Hepatocyte (in vitro differentiated cells): Measurements from ENCODE around the gene GNPAT. TPM values are rescaled to one million over a fixed set of nuclear protein-coding genes. Genes with fewer than 3 reads are reported as not detected.

Experiments
- DNase-seq: peaks from one replicate; pipeline ENCODE4 v3.0.0-alpha.2; 2016; ENCODE audit warnings: low spot score
- H2AFZ ChIP-seq: fragments of 200-600 bp; sonication (generic); 2 replicates; pipeline ENCODE4 v1.6.0; 2016; ENCODE audit warnings: antibody characterized with exemption, mild to moderate bottlenecking
- H3K27ac ChIP-seq: fragments of 200-600 bp; sonication (generic); 2 replicates; pipeline ENCODE4 v1.5.1; 2016; ENCODE audit warnings: mild to moderate bottlenecking
- H3K27me3 ChIP-seq: fragments of 200-600 bp; sonication (generic); 2 replicates; pipeline ENCODE4 v1.6.1; 2016
- H3K36me3 ChIP-seq: fragments of 200-600 bp; sonication (generic); replicated peaks from 2 replicates; pipeline ENCODE4 v1.5.1; 2016; ENCODE audit warnings: low read depth; ENCODE audit not compliant: insufficient read depth
- H3K4me1 ChIP-seq: fragments of 200-600 bp; sonication (generic); 2 replicates; pipeline ENCODE4 v1.5.1; 2016; ENCODE audit warnings: mild to moderate bottlenecking, moderate library complexity; ENCODE audit not compliant: insufficient read depth
- H3K4me2 ChIP-seq: fragments of 200-600 bp; sonication (generic); 2 replicates; pipeline ENCODE4 v1.6.0; 2016
- H3K4me3 ChIP-seq: fragments of 200-600 bp; sonication (generic); 2 replicates; pipeline ENCODE4 v1.5.1; 2016; ENCODE audit warnings: mild to moderate bottlenecking
- H3K79me2 ChIP-seq: fragments of 200-600 bp; sonication (generic); 2 replicates; pipeline ENCODE4 v1.6.0; 2017; ENCODE audit warnings: mild to moderate bottlenecking
- H3K9me2 ChIP-seq: fragments of 200-600 bp; sonication (generic); replicated peaks from 2 replicates; pipeline ENCODE4 v1.6.0; 2017; ENCODE audit warnings: mild to moderate bottlenecking; ENCODE audit not compliant: insufficient read depth
- H3K9me3 ChIP-seq: fragments of 200-600 bp; sonication (generic); 2 replicates; pipeline ENCODE4 v1.5.1; 2016; ENCODE audit warnings: low read depth, mild to moderate bottlenecking
- H4K20me1 ChIP-seq: fragments of 200-600 bp; sonication (generic); 2 replicates; pipeline ENCODE4 v1.6.0; 2016; ENCODE audit warnings: mild to moderate bottlenecking; ENCODE audit not compliant: insufficient read depth, poor library complexity, severe bottlenecking
- EZH2 ChIP-seq: fragments of 200-600 bp; sonication (generic); IDR thresholded peaks from 2 replicates; pipeline ENCODE4 v1.6.1; 2016; ENCODE audit warnings: antibody characterized with exemption, mild to moderate bottlenecking, borderline replicate concordance
- EZH2phosphoT487 ChIP-seq: fragments of 200-600 bp; sonication (generic); IDR thresholded peaks from one replicate; pipeline ENCODE4 v1.6.1; 2018; ENCODE audit warnings: antibody characterized with exemption, mild to moderate bottlenecking, low read depth, moderate library complexity; ENCODE audit not compliant: unreplicated experiment, severe bottlenecking
- WGBS: methylation state at CpG from one replicate; pipeline ENCODE4 v1.1.6; 2016; ENCODE audit warnings: low lambda C conversion rate; ENCODE audit errors: missing lambda C conversion rate; 5-methylcytosine and 5-hydroxymethylcytosine counted together
- polyA plus RNA-seq: library from polyadenylated mRNA; unstranded; fragments of >200 nt; fragmentation: Nextera tagmentation; extraction: Ambion mirVana; gene quantifications from 2 replicates; pipeline ENCODE4 v1.2.1, GENCODE V29; 2016
- total RNA-seq: library from RNA; depleted of rRNA; stranded (reverse); fragments of >200 nt; gene quantifications from 2 replicates; pipeline ENCODE4 v1.2.3, GENCODE V29; 2014
- TF ChIP-seq, protein P1 (sequence below): fragments of 200-600 bp; sonication (generic); IDR thresholded peaks from 2 replicates; pipeline ENCODE4 v1.5.1; 2016; ENCODE audit warnings: antibody characterized with exemption, mild to moderate bottlenecking; ENCODE audit not compliant: poor library complexity

Gene GNPAT
- total and polyA plus RNA-seq, 2 experiments from 2014 or later = 40.8 to 63.9 TPM

DNA sequence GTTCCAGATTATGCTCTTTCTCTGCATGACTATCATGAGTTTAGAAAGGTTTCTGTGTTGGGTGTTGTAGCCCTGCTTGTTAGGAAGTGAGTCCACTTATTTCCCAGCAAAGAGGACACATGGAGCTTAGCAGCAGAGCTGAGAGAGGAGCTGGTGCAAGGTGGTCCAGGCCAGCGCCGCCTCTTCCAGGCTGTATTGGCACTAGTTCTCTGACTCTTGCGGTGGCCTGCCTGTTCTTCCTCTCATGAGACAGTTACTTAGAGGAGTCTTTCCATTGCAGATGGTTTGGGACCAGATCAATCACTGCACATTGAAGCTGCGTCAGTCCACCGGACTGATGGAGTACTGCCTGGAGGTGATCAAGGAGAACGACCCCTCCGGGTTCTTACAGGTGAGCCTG is 41.1 kb upstream of the GNPAT start:
- Histone ChIP-seq H3K4me3 (no peak overlapping the region), H3K9me2 (no peaks in the 10 kb centered on the region), H3K4me2 (no peak overlapping the region), H4K20me1 (no peaks in the 10 kb centered on the region), H3K9me3 (no peaks in the 10 kb centered on the region), H3K4me1 (no peaks in the 10 kb centered on the region), H2AFZ (no peak overlapping the region), H3K27me3 (no peaks in the 10 kb centered on the region), H3K79me2 (no peaks in the 10 kb centered on the region), H3K27ac (no peak overlapping the region), H3K36me3 (no peaks in the 10 kb centered on the region)
- TF ChIP-seq EZH2 (no peak), EZH2phosphoT487 (no peak)
- TF ChIP-seq, protein P1, sequence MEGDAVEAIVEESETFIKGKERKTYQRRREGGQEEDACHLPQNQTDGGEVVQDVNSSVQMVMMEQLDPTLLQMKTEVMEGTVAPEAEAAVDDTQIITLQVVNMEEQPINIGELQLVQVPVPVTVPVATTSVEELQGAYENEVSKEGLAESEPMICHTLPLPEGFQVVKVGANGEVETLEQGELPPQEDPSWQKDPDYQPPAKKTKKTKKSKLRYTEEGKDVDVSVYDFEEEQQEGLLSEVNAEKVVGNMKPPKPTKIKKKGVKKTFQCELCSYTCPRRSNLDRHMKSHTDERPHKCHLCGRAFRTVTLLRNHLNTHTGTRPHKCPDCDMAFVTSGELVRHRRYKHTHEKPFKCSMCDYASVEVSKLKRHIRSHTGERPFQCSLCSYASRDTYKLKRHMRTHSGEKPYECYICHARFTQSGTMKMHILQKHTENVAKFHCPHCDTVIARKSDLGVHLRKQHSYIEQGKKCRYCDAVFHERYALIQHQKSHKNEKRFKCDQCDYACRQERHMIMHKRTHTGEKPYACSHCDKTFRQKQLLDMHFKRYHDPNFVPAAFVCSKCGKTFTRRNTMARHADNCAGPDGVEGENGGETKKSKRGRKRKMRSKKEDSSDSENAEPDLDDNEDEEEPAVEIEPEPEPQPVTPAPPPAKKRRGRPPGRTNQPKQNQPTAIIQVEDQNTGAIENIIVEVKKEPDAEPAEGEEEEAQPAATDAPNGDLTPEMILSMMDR = no peak
- DNase-seq = no peak
- 93% methylated on average over 7 of the region's 7 CpGs for WGBS

DNA sequence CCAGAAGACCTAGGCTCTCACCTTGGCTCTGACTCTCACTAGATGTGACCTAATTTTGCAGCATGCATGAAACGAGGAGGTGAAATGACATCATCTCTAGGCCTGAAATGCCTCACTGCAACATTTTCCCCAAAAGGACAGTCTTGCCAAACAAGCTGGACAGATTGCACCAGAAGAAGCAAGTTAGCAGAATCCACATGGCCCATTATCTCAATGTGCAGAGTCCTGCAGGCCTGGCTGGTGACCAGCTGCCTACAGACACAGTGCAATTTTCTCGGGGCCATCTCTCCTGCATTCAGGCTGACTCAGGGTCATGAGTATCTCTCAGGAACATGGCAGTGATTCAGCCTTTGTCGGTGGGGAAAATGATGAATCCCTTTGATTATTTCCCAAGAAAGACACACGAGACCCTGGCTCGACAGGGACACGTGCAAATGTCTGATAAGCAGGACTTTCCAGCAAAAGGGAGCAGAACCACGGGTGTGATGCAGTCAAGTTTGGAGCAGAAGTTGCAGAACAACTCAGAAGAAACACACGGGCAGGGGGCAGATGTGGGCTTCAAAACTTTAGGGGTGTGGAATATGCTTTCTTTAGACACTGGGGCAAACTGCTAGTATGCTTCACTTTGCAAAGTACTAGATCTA is 40.5 kb upstream of the GNPAT start:
- H3K9me3 ChIP-seq = no peaks in the 10 kb centered on the region
- no peaks in the 10 kb centered on the region for H3K4me1 ChIP-seq
- no peaks in the 10 kb centered on the region for H4K20me1 ChIP-seq
- no peaks in the 10 kb centered on the region for H3K9me2 ChIP-seq
- H3K36me3 ChIP-seq = no peaks in the 10 kb centered on the region
- H3K4me3 ChIP-seq = no peak overlapping the region
- no peak overlapping the region for H3K27ac ChIP-seq
- H3K4me2 ChIP-seq = no peak overlapping the region
- WGBS = 63% methylated on average over 8 of the region's 8 CpGs
- H2AFZ ChIP-seq = no peak overlapping the region
- peak; percentile 67 for DNase-seq
- H3K27me3 ChIP-seq = no peaks in the 10 kb centered on the region
- TF ChIP-seq EZH2phosphoT487 (no peak), EZH2 (no peak)
- TF ChIP-seq, protein P1 = no peak
- no peaks in the 10 kb centered on the region for H3K79me2 ChIP-seq

DNA sequence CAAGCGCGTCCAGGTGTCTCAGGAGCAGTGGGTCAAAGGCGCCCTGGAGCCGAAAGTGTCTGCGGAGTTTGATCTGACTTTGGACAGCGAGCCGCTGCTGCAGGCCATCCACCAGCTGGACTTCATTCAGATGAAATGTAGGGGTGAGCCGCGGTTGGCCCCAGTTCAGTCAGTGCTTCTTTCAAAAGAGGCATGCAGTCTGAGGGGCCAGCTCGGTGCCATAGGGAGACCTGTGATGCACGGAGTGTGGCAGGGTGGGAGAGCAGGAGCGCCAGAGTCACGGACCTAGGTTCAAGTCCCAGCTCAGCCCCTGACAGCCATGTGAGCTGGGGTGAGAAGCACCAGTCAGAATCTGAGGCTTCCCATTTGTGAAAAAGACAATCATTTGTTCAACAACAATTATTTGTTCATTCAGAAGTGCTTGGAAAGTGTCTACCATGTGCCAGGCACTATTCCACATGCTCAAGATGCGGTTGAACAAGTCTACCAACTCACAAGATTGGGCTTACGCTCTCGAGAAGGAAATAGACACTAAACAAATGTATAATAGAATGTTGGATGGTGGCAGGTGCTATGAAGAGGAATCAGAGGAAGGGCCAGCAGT is 39.5 kb upstream of the GNPAT start:
- 83% methylated on average over 16 of the region's 16 CpGs for WGBS
- TF ChIP-seq EZH2phosphoT487 (no peak), EZH2 (no peak)
- TF ChIP-seq, protein P1 = no peak
- no peak for DNase-seq
- Histone ChIP-seq H2AFZ (no peak overlapping the region), H3K27me3 (no peaks in the 10 kb centered on the region), H3K4me2 (no peak overlapping the region), H3K27ac (no peak overlapping the region), H3K9me3 (no peaks in the 10 kb centered on the region), H3K4me3 (no peak overlapping the region), H4K20me1 (no peaks in the 10 kb centered on the region), H3K36me3 (no peaks in the 10 kb centered on the region), H3K4me1 (no peaks in the 10 kb centered on the region), H3K79me2 (no peaks in the 10 kb centered on the region), H3K9me2 (no peaks in the 10 kb centered on the region)
